ENCODE data around the gene GRIK3. TPM values are rescaled to one million over a fixed set of nuclear protein-coding genes. Genes with fewer than 3 reads are reported as not detected.

GRIK3 gene
- total RNA-seq, 6 experiments from 2014 or later: 0.07 TPM; not detected in 5

DNA sequence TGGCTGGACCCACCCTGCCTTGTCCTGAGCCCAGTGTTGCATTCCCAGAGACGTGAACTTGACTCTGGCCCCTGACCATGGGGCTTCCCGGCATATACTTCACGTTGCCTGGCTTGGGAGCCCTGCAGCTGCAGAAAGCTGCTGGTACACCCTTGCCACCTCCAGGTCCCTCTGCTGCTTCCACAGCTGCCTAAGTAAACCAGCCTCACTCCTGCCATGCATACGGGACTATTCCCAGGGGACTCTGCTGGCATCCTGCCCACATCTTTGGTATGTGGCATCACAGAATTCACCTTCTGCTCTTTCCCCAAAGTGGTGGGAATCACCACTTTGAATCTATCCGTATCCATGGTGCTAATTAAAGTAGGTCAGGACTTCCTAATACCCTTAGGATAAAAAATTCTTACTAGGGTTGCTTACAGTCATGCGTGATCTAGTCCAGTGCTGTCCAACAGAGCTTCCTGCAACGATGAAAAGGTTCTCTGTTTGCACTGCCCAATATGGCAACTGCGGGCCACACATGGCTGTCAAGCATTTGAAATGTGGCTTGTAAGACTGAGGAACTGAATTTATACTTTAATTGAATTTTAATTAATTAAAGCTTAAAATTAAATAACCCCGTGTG lies 203.0 kb downstream of the GRIK3 start:
- intact Hi-C loops (cut with DNase I): no loop called here
- no peaks in the 10 kb centered on the region for H3K36me3 ChIP-seq
- H3K27me3 ChIP-seq: no peaks in the 10 kb centered on the region
- H3K27ac ChIP-seq: no peak overlapping the region
- H3K4me3 ChIP-seq: no peak overlapping the region
- no peaks in the 10 kb centered on the region for H3K4me1 ChIP-seq
- ATAC-seq: no peak
- WGBS (ENCODE audit: insufficient coverage, low coverage, low lambda C conversion rate, missing lambda C conversion rate): 60% methylated on average over 6 of the region's 9 CpGs
- TF ChIP-seq, protein P1, sequence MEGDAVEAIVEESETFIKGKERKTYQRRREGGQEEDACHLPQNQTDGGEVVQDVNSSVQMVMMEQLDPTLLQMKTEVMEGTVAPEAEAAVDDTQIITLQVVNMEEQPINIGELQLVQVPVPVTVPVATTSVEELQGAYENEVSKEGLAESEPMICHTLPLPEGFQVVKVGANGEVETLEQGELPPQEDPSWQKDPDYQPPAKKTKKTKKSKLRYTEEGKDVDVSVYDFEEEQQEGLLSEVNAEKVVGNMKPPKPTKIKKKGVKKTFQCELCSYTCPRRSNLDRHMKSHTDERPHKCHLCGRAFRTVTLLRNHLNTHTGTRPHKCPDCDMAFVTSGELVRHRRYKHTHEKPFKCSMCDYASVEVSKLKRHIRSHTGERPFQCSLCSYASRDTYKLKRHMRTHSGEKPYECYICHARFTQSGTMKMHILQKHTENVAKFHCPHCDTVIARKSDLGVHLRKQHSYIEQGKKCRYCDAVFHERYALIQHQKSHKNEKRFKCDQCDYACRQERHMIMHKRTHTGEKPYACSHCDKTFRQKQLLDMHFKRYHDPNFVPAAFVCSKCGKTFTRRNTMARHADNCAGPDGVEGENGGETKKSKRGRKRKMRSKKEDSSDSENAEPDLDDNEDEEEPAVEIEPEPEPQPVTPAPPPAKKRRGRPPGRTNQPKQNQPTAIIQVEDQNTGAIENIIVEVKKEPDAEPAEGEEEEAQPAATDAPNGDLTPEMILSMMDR (IDR thresholded peaks at IDR 0.05): no peak
- TF ChIP-seq POLR2A (IDR thresholded peaks at IDR 0.05): no peak
- H3K9me3 ChIP-seq: no peaks in the 10 kb centered on the region
- DNase-seq: no peak

DNA sequence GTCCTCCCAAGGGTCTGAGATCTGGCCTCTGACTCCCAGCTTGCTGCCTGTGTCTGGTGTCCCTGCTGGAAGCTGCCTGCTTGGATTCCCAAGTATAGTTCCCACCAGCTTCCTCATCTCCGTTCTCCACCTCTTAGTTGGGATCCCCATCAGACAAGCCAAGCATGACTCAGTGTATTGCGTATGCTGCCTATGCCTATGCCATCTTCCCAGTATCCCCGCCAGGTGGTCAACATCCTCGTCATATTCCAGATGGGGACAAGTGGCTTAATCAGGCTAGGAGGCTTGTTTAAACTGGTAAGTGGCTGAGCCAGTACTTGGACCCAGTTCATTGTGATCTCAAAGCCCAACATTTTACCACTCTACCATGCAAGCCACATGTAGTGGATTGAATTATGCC lies 204.4 kb downstream of the GRIK3 start:
- no peaks in the 10 kb centered on the region for H3K36me3 ChIP-seq
- H3K4me3 ChIP-seq: no peak overlapping the region
- no peak for DNase-seq
- intact Hi-C loops (cut with DNase I): no loop called here
- TF ChIP-seq, protein P1 (IDR thresholded peaks at IDR 0.05): no peak
- TF ChIP-seq POLR2A (IDR thresholded peaks at IDR 0.05): no peak
- no peak overlapping the region for H3K27ac ChIP-seq
- no peaks in the 10 kb centered on the region for H3K4me1 ChIP-seq
- no peaks in the 10 kb centered on the region for H3K9me3 ChIP-seq
- no peaks in the 10 kb centered on the region for H3K27me3 ChIP-seq
- WGBS (ENCODE audit: insufficient coverage, low coverage, low lambda C conversion rate, missing lambda C conversion rate): 61% methylated on average over 4 of the region's 4 CpGs
- no peak for ATAC-seq

DNA sequence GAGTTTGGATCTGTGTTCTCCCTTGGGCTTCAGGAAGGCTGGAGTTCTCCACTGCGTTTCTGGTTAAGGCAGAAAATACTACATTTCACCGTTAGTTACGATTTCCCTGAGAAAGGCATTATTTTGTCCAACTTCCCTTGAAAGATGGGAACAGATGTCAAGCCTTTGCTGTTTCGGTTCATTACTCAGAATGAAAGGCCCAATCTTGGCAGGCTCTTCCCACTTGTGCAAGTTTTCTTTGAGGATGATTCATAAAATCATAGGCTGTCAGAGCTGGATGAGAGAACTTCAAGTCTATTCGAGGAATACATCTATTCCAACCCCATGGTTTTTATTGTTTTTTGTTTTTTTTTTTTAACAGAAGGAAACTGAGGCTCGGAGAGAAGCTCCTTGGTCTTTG lies 205.2 kb downstream of the GRIK3 start:
- Histone ChIP-seq H3K4me3 (no peak overlapping the region), H3K27me3 (no peaks in the 10 kb centered on the region), H3K27ac (no peak overlapping the region), H3K4me1 (no peaks in the 10 kb centered on the region), H3K9me3 (no peaks in the 10 kb centered on the region), H3K36me3 (no peaks in the 10 kb centered on the region)
- DNase-seq (no peak), ATAC-seq (no peak)
- WGBS (ENCODE audit: insufficient coverage, low coverage, low lambda C conversion rate, missing lambda C conversion rate): 61% methylated on average over 6 of the region's 6 CpGs
- TF ChIP-seq, protein P1 (IDR thresholded peaks at IDR 0.05): no peak
- TF ChIP-seq POLR2A (IDR thresholded peaks at IDR 0.05): no peak
- intact Hi-C loops (cut with DNase I): no loop called here

DNA sequence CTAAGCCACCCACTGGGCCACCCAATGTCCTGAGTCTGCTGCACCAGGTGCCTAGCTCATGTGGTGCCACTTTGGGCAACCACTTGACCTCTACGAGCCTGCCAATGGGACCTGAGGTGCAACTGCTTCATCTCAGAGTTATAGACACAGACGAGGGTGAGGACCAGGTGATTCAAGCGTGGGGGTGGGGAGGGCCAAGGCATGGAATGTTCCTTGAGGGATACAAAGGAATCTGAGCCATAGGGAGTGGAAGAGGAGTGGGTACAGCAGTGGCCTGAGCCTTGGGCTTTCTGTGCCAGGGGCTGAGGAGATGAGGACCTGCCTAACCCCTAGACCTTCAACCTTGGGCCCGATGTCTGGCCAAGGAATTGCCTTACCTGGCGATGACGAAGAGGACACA lies 209.1 kb downstream of the GRIK3 start:
- Histone ChIP-seq H3K27ac (no peak overlapping the region), H3K9me3 (no peaks in the 10 kb centered on the region), H3K36me3 (no peaks in the 10 kb centered on the region), H3K27me3 (no peaks in the 10 kb centered on the region), H3K4me3 (no peak overlapping the region), H3K4me1 (no peaks in the 10 kb centered on the region)
- ATAC-seq (no peak), DNase-seq (no peak)
- intact Hi-C loops (cut with DNase I): no loop called here
- TF ChIP-seq, protein P1 (IDR thresholded peaks at IDR 0.05): no peak
- no peak for TF ChIP-seq POLR2A (IDR thresholded peaks at IDR 0.05)
- 58% methylated on average over 6 of the region's 6 CpGs for WGBS (ENCODE audit: insufficient coverage, low coverage, low lambda C conversion rate, missing lambda C conversion rate)

Data from right lobe of liver (tissue), 6 donors.